GM12878 (cell line): ENCODE results near the gene C14orf93. TPM values are rescaled to one million over a fixed set of nuclear protein-coding genes. Genes with fewer than 3 reads are reported as not detected.

ENCODE experiments used
- ATAC-seq: fragments of 200-7000 bp; cut with Tn5 transposase; 3 replicates; pipeline ENCODE4 v1.9.1; 2020; ENCODE audit warnings: mild to moderate bottlenecking, moderate library complexity
- BruUV-seq: library from RNA; stranded (reverse); fragments of 400-500 nt; replicated peaks from 2 replicates; lab custom pipeline; 2021; lab: Mats Ljungman, UMichigan
- CTCF ChIA-PET: fragments of 300-600 bp; sonication (Branson Sonifier 250); formaldehyde crosslinking; extraction: SDS; loops from one replicate; lab custom pipeline; 2021; ENCODE audit warnings: inconsistent platforms; lab: Yijun Ruan, JAX
- POLR2A ChIA-PET: fragments of 350-600 bp; formaldehyde crosslinking; extraction: SDS; loops from one replicate; lab custom pipeline; 2021; ENCODE audit warnings: inconsistent platforms; lab: Charles Lee
- RAD21 ChIA-PET: fragments of 300-600 bp; sonication (Branson Sonifier 250); formaldehyde crosslinking; loops from one replicate; lab custom pipeline; 2023; ENCODE audit warnings: antibody characterized with exemption; ENCODE audit not compliant: unreplicated experiment; lab: Charles Lee
- SMC1A ChIA-PET: fragments of 300-600 bp; sonication (Branson Sonifier 250); formaldehyde crosslinking; loops from one replicate; lab custom pipeline; 2023; ENCODE audit not compliant: unreplicated experiment, uncharacterized antibody; lab: Charles Lee
- DNase-seq: peaks from one replicate; pipeline ENCODE4 v3.0.0-alpha.2; 2011; ENCODE audit warnings: low read depth, low spot score
- FAIRE-seq: peaks from 3 replicates; lab custom pipeline; 2011; peaks lifted over from hg19 to GRCh38; lab: Jason Lieb, UNC
- H2AFZ ChIP-seq: 2 replicates; pipeline ENCODE4 v1.6.0; 2011; ENCODE audit warnings: low read depth, low read length, control low read depth; ENCODE audit not compliant: control insufficient read depth
- H3K27ac ChIP-seq: 2 replicates; pipeline ENCODE4 v1.5.1; 2011; ENCODE audit warnings: control low read depth; ENCODE audit not compliant: control insufficient read depth, insufficient read depth
- H3K27me3 ChIP-seq, 2 experiments: replicated peaks in 1 of 2; 2 replicates each; pipeline versions ENCODE4 v1.6.0 to v1.6.1; 2011; ENCODE audit warnings: low read length in 1 of 2; ENCODE audit not compliant: control insufficient read depth in 2 of 2, insufficient read depth in 2 of 2
- H3K36me3 ChIP-seq, 2 experiments: 2 replicates each; pipeline ENCODE4 v1.5.1; 2011; ENCODE audit warnings: low read length in 1 of 2; ENCODE audit not compliant: control insufficient read depth in 2 of 2, insufficient read depth in 2 of 2
- H3K4me1 ChIP-seq: 2 replicates; pipeline ENCODE4 v1.6.1; 2011; ENCODE audit warnings: mild to moderate bottlenecking, low read length, moderate library complexity, mixed read lengths; ENCODE audit not compliant: control insufficient read depth, insufficient read depth
- H3K4me2 ChIP-seq: 2 replicates; pipeline ENCODE4 v1.6.0; 2011; ENCODE audit warnings: control low read depth; ENCODE audit not compliant: control insufficient read depth, insufficient read depth
- H3K4me3 ChIP-seq: fragments of 200-600 bp; sonication (generic); 2 replicates; pipeline ENCODE4 v1.5.1; 2016
- H3K79me2 ChIP-seq: 2 replicates; pipeline ENCODE4 v1.6.0; 2011; ENCODE audit warnings: low read length; ENCODE audit not compliant: control insufficient read depth, insufficient read depth
- H3K9ac ChIP-seq: 2 replicates; pipeline ENCODE4 v1.8.0; 2011; ENCODE audit warnings: low read length, control low read depth, mixed read lengths; ENCODE audit not compliant: control insufficient read depth, insufficient read depth
- H3K9me3 ChIP-seq: replicated peaks from 3 replicates; pipeline ENCODE4 v1.5.1; 2011; ENCODE audit warnings: mild to moderate bottlenecking, low read length; ENCODE audit not compliant: control insufficient read depth, insufficient read depth
- H4K20me1 ChIP-seq: 2 replicates; pipeline ENCODE4 v1.6.0; 2011; ENCODE audit not compliant: control insufficient read depth, insufficient read depth
- CBX5 ChIP-seq: sonication (generic); IDR thresholded peaks from 2 replicates; pipeline ENCODE4 v1.6.1; 2016; ENCODE audit warnings: low read depth, moderate library complexity, mild to moderate bottlenecking, inconsistent platforms
- MXI1 ChIP-seq: fragments of 150-350 bp; IDR thresholded peaks from 2 replicates; pipeline ENCODE4 v1.6.1; 2011; ENCODE audit warnings: low read depth, mild to moderate bottlenecking, inconsistent platforms, low read length, improper control_type of control experiment
- WGBS: methylation state at CpG from one replicate; pipeline ENCODE4 v1.1.6; 2016; ENCODE audit warnings: low lambda C conversion rate; ENCODE audit not compliant: insufficient replicate concordance, insufficient coverage; ENCODE audit errors: missing lambda C conversion rate; 5-methylcytosine and 5-hydroxymethylcytosine counted together
- in situ Hi-C: fragments of 300-500 bp; cut with MboI; formaldehyde crosslinking; loops from 9 replicates; pipeline ENCODE4 v1.14.3; 2018; ENCODE audit warnings: mixed read lengths
- intact Hi-C: fragments of 100-400 bp; cut with micrococcal nuclease; formaldehyde crosslinking; loops from one replicate; pipeline ENCODE4 v1.14.2; 2022; ENCODE audit not compliant: unreplicated experiment
- polyA plus RNA-seq, 11 experiments: library from polyadenylated mRNA; depleted of rRNA in 4 of 11; unstranded in 6 of 11; stranded (reverse) in 5 of 11; fragments of >200 nt; fragmentation: Nextera tagmentation in 4 of 11; fragmentation: Illumina TruSeq in 1 of 11; extraction: Ambion mirVana in 4 of 11; extraction: Trizol in 1 of 11; gene quantifications; 1 replicate in 1 of 11; 2 replicates in 10 of 11; pipeline versions ENCODE4 v1.2.1 to v1.2.3, GENCODE V29; 2011 to 2016; ENCODE audit warnings: inconsistent platforms in 2 of 11, missing spikeins in 2 of 11, low read depth in 1 of 11
- total RNA-seq, 4 experiments: library from RNA; depleted of rRNA in 3 of 4; stranded (reverse); fragments of >200 nt in 3 of 4; fragmentation: Illumina TruSeq in 1 of 4; extraction: Trizol in 1 of 4; gene quantifications; 2 replicates each; pipeline versions ENCODE4 v1.2.1 to v1.2.3, GENCODE V29; 2013 to 2021
- TF ChIP-seq, protein P1 (sequence below): fragments of 450-650 bp; conservative IDR thresholded peaks from 2 replicates; pipeline ENCODE4 v1.6.1; 2017; ENCODE audit warnings: mild to moderate bottlenecking, moderate library complexity

C14orf93 gene
- total and polyA plus RNA-seq, 10 of the 15 experiments (the other 5 are each of a cell fraction or from before 2014, with no cell fraction given) = 1.8 to 13.9 (median 10.2) TPM

DNA sequence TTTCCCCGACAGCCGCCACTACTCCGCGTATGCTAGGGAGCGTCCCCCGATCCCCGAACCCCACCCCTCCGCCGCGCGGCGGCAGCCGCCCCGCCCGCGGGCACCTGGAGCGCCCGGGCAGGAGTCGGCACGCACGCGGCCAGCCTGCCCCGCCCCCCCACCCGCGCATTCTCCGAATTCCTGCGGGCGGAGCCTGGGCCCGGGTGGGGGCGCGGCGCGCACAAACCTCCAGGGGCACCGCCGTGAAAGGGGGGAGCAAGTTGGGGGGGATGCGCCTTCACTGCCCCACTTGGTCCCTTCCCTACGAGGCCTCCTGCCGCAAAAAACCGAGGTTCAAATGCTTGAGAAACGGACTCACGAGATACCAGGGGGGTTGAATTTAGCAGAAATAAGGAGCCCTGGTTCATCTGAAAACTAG is 29.3 kb downstream of the C14orf93 start:
- peak overlapping the region; percentile 35; the same call in 1 of the 2 replicates for H2AFZ ChIP-seq
- peak overlapping the region; percentile 48; the same call in 1 of the 2 replicates for H3K4me3 ChIP-seq
- no peaks in the 10 kb centered on the region for H3K36me3 ChIP-seq
- peak overlapping the region; percentile 73 for H3K4me2 ChIP-seq
- no TSS peak for BruUV-seq
- POLR2A ChIA-PET = interaction anchor here (0.6 kb wide), 1 partner anchor 15 kb away, joined by 9 read pairs; no protein-coding TSS in a partner anchor
- TF ChIP-seq CBX5 (no peak), MXI1 (no peak)
- TF ChIP-seq, protein P1, sequence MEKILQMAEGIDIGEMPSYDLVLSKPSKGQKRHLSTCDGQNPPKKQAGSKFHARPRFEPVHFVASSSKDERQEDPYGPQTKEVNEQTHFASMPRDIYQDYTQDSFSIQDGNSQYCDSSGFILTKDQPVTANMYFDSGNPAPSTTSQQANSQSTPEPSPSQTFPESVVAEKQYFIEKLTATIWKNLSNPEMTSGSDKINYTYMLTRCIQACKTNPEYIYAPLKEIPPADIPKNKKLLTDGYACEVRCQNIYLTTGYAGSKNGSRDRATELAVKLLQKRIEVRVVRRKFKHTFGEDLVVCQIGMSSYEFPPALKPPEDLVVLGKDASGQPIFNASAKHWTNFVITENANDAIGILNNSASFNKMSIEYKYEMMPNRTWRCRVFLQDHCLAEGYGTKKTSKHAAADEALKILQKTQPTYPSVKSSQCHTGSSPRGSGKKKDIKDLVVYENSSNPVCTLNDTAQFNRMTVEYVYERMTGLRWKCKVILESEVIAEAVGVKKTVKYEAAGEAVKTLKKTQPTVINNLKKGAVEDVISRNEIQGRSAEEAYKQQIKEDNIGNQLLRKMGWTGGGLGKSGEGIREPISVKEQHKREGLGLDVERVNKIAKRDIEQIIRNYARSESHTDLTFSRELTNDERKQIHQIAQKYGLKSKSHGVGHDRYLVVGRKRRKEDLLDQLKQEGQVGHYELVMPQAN = no peak
- no peaks in the 10 kb centered on the region for H4K20me1 ChIP-seq
- H3K4me1 ChIP-seq = no peaks in the 10 kb centered on the region; the same call in 1 of the 2 replicates
- FAIRE-seq = no peak
- H3K9me3 ChIP-seq = no peaks in the 10 kb centered on the region
- no peak overlapping the region for H3K9ac ChIP-seq
- H3K79me2 ChIP-seq = no peaks in the 10 kb centered on the region
- H3K27ac ChIP-seq = no peak overlapping the region
- 17% methylated on average over 20 of the region's 41 CpGs for WGBS
- CTCF ChIA-PET = interaction anchor here (1.0 to 25.0 kb wide), 2 partner anchors 14 to 74 kb away, joined by 3 to 853 read pairs; partner anchors contain the start of gene CDH24
- RAD21 ChIA-PET = interaction anchor here (0.8 kb wide), 1 partner anchor 8 kb away, joined by 3 read pairs; no protein-coding TSS in a partner anchor
- ATAC-seq = no peak
- intact Hi-C loops = loop anchor here (10.0 kb wide), 1 partner anchor 596 kb away; no protein-coding TSS in a partner anchor
- H3K27me3 ChIP-seq = peaks cover 4 to 13% of the 10 kb centered on the region in 2 experiments
- in situ Hi-C loops = loop anchor here (5.0 kb wide), 1 partner anchor 408 kb away; no protein-coding TSS in a partner anchor
- DNase-seq = no peak
- SMC1A ChIA-PET = no interaction called here
